ENCODE data around the gene PTPN3.

DNA sequence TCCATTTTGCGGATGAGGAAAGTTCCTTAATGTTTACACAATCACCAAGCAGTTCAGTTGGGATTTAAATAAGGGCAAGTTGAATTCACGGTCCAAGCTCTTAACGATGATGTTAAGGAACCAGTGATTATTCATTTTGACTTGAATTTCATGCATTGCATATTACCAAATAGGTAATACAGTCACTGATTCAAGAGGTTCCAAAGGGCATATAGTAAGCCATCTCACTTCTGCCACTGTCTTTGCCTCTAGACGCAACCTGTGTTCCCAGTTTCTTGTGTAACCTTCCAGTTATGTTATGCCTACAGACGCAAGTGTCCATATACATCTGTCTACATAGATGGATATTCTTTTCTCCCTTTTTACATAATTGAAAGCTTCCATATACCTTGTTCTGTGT is 137.3 kb downstream of the PTPN3 start:
- TF ChIP-seq, protein P1, sequence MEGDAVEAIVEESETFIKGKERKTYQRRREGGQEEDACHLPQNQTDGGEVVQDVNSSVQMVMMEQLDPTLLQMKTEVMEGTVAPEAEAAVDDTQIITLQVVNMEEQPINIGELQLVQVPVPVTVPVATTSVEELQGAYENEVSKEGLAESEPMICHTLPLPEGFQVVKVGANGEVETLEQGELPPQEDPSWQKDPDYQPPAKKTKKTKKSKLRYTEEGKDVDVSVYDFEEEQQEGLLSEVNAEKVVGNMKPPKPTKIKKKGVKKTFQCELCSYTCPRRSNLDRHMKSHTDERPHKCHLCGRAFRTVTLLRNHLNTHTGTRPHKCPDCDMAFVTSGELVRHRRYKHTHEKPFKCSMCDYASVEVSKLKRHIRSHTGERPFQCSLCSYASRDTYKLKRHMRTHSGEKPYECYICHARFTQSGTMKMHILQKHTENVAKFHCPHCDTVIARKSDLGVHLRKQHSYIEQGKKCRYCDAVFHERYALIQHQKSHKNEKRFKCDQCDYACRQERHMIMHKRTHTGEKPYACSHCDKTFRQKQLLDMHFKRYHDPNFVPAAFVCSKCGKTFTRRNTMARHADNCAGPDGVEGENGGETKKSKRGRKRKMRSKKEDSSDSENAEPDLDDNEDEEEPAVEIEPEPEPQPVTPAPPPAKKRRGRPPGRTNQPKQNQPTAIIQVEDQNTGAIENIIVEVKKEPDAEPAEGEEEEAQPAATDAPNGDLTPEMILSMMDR (optimal IDR thresholded peaks at IDR 0.05 in 1 of 3, IDR thresholded peaks at IDR 0.05 in 1 of 3, conservative IDR thresholded peaks at IDR 0.05 in 1 of 3; ENCODE audit: extremely low read depth in 1 of 3, insufficient read depth in 2 of 3, low read length in 3 of 3): no peak
- TF ChIP-seq EZH2 (IDR thresholded peaks at IDR 0.05; ENCODE audit: low read length): no peak
